Measurements from ENCODE around the gene ZBTB11. TPM values are rescaled to one million over a fixed set of nuclear protein-coding genes. Genes with fewer than 3 reads are reported as not detected.
A peak's percentile ranks its signal among the peaks of the same experiment; 100 is the strongest.
"Not testable (repeated sequence)": the region's sequence is repeated elsewhere in the genome, so short reads cannot be mapped to it uniquely, and the experiment has no call there.

Gene ZBTB11
- total RNA-seq, 1 experiment from 2014 or later = 21.6 TPM

DNA sequence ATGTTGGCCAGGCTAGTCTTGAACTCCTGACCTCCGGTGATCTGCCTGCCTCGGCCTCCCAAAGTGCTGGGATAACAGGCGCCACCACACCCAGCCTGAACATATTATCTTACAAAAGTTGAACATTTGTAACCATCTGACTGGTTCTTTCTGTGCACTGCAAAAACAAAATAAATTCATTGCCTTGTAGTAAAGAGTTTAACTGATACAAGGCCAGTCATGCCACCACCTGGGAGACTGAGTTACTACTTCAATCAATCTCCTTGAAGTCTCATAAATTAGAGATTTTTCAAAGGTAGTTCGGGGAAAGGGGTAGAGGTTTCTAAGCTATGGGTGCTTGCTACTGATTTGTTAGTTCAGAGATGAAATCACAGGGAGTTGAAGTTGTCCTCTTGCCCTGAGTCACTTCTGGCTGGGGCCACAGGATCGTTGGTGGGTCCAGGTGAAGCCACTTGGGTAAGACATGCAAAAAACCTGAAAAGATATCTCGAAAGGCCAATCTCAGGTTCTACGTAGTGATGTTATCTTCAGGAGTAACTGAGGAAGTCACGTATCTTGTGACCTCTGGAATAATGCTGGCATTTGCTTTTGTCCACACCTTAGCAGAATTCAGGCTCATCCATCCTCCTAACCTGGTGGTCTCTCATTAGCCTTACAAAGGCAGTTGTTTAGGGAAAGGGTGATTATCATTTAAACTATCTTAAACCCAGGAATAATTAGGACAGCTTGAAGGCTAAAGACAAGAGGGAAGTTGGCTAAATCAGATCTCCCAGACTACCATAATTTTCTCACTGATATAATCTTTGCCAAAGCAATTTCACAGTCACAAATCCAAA is 33.7 kb downstream of the ZBTB11 start:
- DNase-seq (ENCODE audit: low read depth) = no peak

DNA sequence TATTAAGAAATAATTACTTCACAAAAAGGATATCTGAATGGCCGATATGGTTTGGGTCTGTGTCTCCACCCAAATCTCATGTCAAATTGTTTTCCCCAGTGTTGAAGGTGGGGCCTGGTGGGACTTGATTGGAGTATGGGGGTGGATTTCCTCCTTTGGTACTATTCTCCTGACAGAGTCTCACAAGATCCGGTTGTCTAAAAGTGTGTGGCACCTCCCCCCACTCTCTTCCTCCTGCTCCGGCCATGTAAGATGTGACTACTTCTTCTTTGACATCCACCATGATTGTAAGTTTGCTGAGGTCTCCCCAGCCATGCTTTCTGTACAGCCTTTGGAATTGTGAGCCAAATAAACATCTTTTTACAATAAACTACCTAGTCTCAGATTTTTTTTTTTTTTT is 34.5 kb downstream of the ZBTB11 start:
- DNase-seq (ENCODE audit: low read depth) = no peak

DNA sequence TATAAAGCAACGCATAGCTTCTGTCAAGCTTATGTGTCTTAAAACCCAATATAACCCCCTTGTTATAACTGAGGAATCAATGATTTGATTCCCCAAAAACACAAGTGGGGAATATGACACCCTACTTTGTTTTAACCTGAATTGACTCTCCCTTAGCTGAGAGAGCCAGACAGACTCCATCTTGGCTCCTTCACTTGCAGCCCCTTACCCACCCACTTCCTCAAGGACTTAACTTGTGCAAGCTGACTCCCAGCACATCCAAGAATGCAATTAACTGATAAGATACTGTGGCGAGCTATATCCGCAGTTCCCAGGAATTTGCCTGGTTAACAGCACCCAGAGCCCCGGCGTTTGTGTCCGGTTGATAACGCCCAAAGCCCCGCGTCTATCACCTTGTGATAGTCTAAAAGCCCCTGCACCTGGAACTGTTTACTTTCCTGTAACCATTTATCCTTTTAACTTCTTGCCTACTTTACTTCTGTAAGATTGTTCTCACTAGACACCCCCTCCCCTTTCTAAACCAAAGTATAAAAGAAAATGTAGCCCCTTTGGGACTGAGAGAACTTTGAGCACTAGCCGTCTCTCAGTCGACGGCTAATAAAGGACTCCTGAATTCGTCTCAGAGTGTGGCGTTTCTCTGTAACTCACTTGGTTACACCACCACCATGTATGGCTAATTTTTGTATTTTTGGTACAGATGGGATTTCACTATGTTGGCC is 35.4 kb downstream of the ZBTB11 start:
- not testable (repeated sequence) for DNase-seq (ENCODE audit: low read depth)

GRCh38 chr3:101640256-101640655 is 36.7 kb downstream of the ZBTB11 start:
- no peak for DNase-seq (ENCODE audit: low read depth)

DNA sequence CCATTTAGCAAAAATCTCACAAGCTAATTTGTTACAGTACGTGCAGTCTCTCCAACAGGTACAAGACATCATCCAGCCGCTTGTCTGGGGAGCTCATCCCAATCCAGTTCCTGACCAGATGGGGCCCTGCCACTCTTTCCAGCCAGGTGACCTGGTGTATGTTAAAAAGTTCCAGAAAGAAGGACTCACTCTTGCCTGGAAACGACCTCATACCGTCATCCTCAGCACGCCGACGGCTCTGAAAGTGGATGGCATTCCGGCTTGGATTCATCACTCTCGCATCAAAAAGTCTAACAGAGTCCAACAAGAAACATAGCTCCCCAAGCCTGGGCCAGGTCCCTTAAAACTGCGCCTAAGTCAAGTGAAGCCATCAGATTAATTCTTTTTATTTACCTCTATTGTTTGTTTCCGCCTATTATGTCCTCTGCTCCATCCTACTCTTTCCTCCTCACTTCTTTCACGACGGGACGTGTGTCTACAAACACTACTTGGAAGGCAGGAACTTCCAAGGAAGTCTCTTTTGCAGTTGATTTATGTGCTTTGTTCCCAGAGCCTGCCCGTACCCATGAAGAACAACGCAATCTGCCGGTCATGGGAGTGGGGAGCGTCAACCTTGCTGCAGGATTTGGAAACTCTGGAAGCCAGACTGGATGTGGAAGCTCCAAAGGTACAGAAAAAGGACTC is 37.5 kb downstream of the ZBTB11 start:
- DNase-seq (ENCODE audit: low read depth) = no peak

GRCh38 chr3:101638261-101638745 is 38.6 kb downstream of the ZBTB11 start:
- no peak for DNase-seq (ENCODE audit: low read depth)

GRCh38 chr3:101637451-101637850 is 39.5 kb downstream of the ZBTB11 start:
- no peak for DNase-seq (ENCODE audit: low read depth)

GRCh38 chr3:101635954-101636798 is 40.8 kb downstream of the ZBTB11 start:
- DNase-seq (ENCODE audit: low read depth) = peak; percentile 57

GRCh38 chr3:101635345-101635744 is 41.6 kb downstream of the ZBTB11 start:
- no peak for DNase-seq (ENCODE audit: low read depth)

- no peak for DNase-seq (ENCODE audit: low read depth)
Measured at GRCh38 chr3:101634591-101635196, 42.2 kb downstream of the ZBTB11 start.

DNA sequence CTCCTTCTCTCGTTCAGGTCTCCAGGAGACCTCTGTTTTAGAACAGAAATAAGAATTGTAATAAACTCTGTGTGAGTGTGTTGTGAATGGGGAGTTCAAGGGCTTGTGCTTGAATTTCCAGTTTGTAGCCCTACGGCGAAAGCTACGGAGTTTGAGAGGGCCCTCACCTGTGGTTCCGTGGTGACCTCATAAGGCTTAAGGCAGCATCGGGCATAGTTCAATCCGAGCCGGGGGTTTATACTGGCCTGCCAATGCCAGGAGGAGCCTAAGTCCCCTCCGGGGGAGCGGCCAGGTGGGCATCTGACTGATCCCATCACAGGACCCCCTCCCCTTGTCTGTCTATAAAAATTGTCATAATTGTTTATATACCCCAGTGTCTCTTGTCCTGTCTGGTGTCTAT is 43.7 kb downstream of the ZBTB11 start:
- DNase-seq (ENCODE audit: low read depth) = no peak

GRCh38 chr3:101632586-101632985 is 44.3 kb downstream of the ZBTB11 start:
- no peak for DNase-seq (ENCODE audit: low read depth)

GRCh38 chr3:101631959-101632358 is 45.0 kb downstream of the ZBTB11 start:
- not testable (repeated sequence) for DNase-seq (ENCODE audit: low read depth)

GRCh38 chr3:101631098-101631796 is 45.7 kb downstream of the ZBTB11 start:
- DNase-seq (ENCODE audit: low read depth) = no peak

DNA sequence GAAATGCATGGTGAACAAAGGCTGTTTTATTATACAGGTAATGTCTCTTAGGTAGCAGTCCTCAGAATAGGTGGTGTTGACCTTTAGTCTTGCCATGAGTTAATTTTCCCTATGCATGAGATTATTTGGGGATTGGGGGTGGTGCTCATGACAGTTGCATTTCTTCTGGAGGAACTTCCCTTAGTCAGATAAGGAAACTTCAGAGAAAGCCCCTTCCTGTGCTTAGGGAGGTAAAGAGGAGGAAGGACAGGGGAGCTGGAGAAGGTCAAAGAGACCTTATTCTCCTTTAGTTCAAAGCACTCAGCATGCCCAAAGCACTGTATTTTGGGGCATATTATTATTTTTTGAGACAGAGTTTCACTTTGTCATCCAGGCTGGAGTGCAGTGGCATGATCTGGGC is 47.7 kb downstream of the ZBTB11 start:
- no peak for DNase-seq (ENCODE audit: low read depth)

- DNase-seq (ENCODE audit: low read depth) = no peak
Measured at GRCh38 chr3:101625879-101626278, 51.1 kb downstream of the ZBTB11 start.

DNA sequence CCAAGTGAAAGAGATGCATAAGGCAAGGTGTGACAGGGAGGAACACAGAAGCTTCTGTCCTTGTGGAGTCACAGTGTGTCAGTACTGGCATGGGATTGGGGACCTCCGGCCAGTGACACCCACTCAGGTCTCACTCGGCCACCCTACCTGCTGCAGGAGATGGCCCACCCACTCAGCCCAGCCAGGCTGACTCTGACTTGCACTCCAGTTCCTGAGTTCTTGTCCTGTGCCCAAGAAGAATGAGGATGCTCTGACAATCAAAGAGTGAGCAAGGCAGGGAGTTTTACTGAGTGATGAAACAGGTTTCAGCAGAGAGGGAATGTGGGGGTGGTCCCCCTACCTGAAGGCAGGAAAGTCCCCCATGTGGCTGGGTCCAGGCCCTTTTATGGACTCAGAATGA is 52.1 kb downstream of the ZBTB11 start:
- DNase-seq (ENCODE audit: low read depth) = no peak

- DNase-seq (ENCODE audit: low read depth) = no peak
Measured at GRCh38 chr3:101623656-101624055, 53.3 kb downstream of the ZBTB11 start.

DNA sequence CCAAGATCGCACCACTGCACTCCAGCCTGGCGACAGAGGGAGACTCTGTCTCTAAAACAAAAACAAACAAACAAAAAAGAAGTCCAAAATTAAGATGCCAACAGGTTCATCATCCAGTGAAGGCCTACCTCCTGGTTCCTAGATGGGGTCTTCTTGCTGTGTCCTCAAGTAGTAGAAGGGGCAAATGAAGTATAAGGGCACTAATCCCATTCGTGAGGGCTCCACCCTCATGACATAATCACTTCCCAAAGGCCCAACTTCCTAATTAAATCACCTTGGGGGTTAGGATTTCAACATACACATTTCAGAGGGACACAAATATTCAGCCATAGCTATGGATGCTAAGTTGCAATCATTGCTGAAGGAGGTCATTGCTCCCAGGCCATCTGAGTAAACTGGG is 57.2 kb downstream of the ZBTB11 start:
- no peak for DNase-seq (ENCODE audit: low read depth)

DNA sequence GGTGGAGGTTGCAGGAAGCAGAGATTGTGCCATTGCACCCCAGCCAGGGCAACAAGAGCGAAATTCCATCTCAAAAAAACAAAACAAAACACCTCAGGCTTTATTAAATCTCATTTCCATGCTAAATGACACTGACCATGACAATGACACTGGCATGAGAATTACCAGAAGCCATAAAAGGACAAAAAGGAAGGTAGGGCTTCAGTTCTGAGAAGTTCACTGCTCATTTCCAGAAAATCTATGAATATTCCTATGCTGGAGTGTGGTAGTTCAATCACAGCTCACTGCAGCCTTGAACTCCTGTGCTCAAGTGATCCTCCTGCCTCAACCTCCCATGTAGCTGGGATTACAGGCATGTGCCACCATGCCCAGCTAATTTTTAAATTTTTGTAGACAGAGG is 58.2 kb downstream of the ZBTB11 start:
- no peak for DNase-seq (ENCODE audit: low read depth)
